VCaP (cell line): ENCODE results near the gene PLCD3.
"Not testable (repeated sequence)": the region's sequence is repeated elsewhere in the genome, so short reads cannot be mapped to it uniquely, and the experiment has no call there.

Source experiments
- H3K27ac ChIP-seq: fragments of 450-650 bp; 2 replicates; pipeline ENCODE4 v1.5.1; 2017
- TF ChIP-seq, protein P1 (sequence below): fragments of 450-650 bp; conservative IDR thresholded peaks from 2 replicates; pipeline ENCODE4 v1.5.1; 2017; ENCODE audit warnings: mild to moderate bottlenecking, moderate library complexity

PLCD3 gene

GRCh38 chr17:45129940-45130680 is 2.2 kb downstream of the PLCD3 start:
- no peak overlapping the region for H3K27ac ChIP-seq
- TF ChIP-seq, protein P1, sequence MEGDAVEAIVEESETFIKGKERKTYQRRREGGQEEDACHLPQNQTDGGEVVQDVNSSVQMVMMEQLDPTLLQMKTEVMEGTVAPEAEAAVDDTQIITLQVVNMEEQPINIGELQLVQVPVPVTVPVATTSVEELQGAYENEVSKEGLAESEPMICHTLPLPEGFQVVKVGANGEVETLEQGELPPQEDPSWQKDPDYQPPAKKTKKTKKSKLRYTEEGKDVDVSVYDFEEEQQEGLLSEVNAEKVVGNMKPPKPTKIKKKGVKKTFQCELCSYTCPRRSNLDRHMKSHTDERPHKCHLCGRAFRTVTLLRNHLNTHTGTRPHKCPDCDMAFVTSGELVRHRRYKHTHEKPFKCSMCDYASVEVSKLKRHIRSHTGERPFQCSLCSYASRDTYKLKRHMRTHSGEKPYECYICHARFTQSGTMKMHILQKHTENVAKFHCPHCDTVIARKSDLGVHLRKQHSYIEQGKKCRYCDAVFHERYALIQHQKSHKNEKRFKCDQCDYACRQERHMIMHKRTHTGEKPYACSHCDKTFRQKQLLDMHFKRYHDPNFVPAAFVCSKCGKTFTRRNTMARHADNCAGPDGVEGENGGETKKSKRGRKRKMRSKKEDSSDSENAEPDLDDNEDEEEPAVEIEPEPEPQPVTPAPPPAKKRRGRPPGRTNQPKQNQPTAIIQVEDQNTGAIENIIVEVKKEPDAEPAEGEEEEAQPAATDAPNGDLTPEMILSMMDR = no peak

DNA sequence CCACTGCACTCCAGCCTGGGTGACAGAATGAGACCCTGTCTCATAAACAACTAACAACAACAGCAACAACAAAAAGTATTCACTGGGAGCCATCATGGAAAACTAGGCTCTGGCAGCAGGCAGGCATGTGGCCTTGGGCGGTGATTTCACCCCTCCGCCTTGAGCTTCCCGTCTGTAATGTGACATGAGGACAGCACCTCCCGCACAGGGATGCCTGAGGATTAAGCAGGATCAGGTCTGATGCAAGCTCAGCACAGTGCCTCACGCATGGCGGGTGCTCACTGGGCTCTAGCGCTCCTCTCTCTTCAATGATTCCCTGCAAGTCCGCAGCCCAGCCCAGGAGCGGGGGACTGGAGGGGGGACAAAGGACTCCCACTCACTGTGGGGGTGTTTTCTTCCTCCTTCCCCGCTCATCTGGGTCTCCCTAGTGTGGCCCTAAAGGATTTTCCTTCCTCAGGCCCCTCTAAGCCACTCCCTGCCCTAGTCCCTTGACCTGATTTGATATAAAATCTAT is 2.8 kb downstream of the PLCD3 start:
- TF ChIP-seq, protein P1 = no peak
- no peak overlapping the region for H3K27ac ChIP-seq

- no peak overlapping the region for H3K27ac ChIP-seq
- TF ChIP-seq, protein P1 = no peak
Measured at GRCh38 chr17:45128989-45129388, 3.3 kb downstream of the PLCD3 start.

DNA sequence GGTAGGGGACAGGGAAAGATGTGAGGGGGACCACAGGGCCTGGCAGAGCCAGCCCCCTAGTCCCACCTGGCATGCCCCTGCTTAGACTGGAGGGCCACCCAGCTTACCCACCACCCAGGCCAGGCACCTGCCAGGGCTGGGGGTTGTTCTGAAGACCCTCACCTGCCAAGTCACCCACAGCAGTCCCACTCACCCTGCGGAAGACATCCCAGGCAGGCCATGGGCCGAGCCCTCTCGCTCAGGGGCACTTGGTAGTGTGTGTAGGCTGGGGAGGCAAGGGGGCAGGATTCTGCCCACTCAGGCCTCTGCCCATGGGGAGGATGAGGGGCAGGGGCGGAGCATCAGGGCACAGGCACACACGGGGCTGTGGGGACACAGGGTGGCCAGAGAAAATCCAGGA is 4.0 kb downstream of the PLCD3 start:
- no peak overlapping the region for H3K27ac ChIP-seq

DNA sequence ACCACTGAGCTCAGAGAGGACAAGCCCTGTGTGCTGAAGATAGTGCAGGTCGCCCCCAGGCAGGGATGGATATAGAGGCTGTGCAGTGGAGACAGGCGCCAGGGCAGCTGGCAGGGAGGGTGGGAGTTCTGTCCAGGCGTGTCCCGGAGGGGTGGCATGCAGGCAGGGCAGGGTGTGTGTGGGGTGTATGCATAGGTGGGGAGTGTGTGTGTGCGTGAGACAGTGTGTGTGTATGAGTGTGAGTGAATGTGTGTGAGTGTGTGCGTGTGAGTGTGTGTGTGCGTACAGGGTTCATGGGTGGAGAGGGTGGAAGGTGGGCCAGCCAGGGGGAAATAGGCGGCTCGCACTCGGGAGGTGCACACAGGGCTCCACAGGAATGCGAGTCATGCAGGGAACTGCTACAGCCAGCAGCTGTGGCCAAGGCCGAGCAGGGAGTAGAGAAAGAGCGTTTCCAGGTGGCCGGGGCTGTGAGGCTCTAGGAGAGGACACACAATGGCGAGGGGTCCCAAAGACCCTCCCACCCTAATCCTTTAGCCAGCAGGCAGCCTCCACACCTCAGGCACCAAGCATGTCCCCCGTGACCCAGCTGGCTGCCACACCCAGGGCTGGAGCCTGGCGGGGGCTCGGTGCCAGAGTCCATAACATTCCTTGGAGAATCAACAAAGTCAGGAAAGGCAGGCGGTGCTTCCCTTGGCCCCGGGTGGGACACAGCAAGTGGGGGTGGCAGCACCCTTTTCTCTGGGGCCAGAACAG is 4.6 kb downstream of the PLCD3 start:
- no peak overlapping the region for H3K27ac ChIP-seq
- TF ChIP-seq, protein P1 = no peak

More for the DNA sequence above, 4.0 kb downstream of the PLCD3 start:
- TF ChIP-seq, protein P1 = no peak

- H3K27ac ChIP-seq = no peak overlapping the region
- TF ChIP-seq, protein P1 = no peak
Measured at GRCh38 chr17:45127207-45127547, 5.1 kb downstream of the PLCD3 start.

DNA sequence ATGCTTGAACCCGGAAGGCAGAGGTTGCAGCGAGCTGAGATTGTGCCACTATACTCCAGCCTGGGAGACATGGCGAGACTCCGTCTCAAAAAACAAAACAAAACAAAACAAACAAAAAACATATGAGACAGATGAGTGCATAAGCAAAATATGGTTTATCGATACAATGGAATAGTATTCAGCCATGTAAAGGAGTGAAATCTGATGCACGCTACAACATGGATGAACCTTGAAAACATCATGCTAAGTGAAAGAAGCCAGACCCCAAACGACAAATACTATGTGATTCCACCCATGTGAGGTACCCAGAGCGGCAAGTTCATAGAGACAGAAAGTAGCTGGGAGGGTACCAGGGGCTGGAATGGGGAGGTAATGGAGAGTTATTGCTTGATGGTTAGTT is 6.8 kb downstream of the PLCD3 start:
- TF ChIP-seq, protein P1 = no peak
- H3K27ac ChIP-seq = no peak overlapping the region

- not testable (repeated sequence) for H3K27ac ChIP-seq
Measured at GRCh38 chr17:45124797-45125122, 7.6 kb downstream of the PLCD3 start.
